A549 (cell line): ENCODE data around the gene CLIC5. TPM values are rescaled to one million over a fixed set of nuclear protein-coding genes. Genes with fewer than 3 reads are reported as not detected.

Source experiments
- ATAC-seq, 2 experiments: fragments of 200-7000 bp in 1 of 2; fragments of >200 bp in 1 of 2; cut with Nextera tagmentation in 1 of 2; cut with Tn5 transposase in 1 of 2; 3 replicates each; pipeline versions ENCODE4 v1.8.0 to v1.9.1; 2018 to 2020; ENCODE audit warnings: mild to moderate bottlenecking in 1 of 2, moderate library complexity in 1 of 2
- CTCF ChIA-PET: fragments of 300-600 bp; sonication (Branson Sonifier 250); formaldehyde crosslinking; extraction: SDS; loops from one replicate; lab custom pipeline; 2021; ENCODE audit warnings: antibody characterized with exemption, inconsistent platforms; lab: Yijun Ruan, JAX
- POLR2A ChIA-PET: fragments of 350-600 bp; formaldehyde crosslinking; extraction: SDS; loops from one replicate; lab custom pipeline; 2021; ENCODE audit warnings: antibody characterized with exemption, inconsistent platforms; lab: Yijun Ruan, JAX
- DNase-seq, 2 experiments: peaks; one replicate each; pipeline versions ENCODE4 v3.0.0 to v3.0.0-alpha.2; 2011 to 2016; ENCODE audit warnings: low read depth in 1 of 2, low spot score in 1 of 2
- FAIRE-seq: peaks from 2 replicates; lab custom pipeline; 2011; peaks lifted over from hg19 to GRCh38; lab: Jason Lieb, UNC
- H3K27ac ChIP-seq, 2 experiments: fragments of >200 bp; sonication (Bioruptor Twin); formaldehyde crosslinking; 3 replicates each; pipeline ENCODE4 v1.5.1; 2016 to 2017
- H3K4me1 ChIP-seq: fragments of >200 bp; sonication (Bioruptor Twin); formaldehyde crosslinking; 3 replicates; pipeline ENCODE4 v1.6.1; 2016
- H3K4me2 ChIP-seq: fragments of >200 bp; sonication (Bioruptor Twin); formaldehyde crosslinking; 3 replicates; pipeline ENCODE4 v1.6.1; 2016
- H3K4me3 ChIP-seq: fragments of >200 bp; sonication (Bioruptor Twin); formaldehyde crosslinking; 3 replicates; pipeline ENCODE4 v1.5.1; 2016
- H3K9me3 ChIP-seq: fragments of >200 bp; sonication (Bioruptor Twin); formaldehyde crosslinking; 3 replicates; pipeline ENCODE4 v1.6.1; 2016
- CBX8 ChIP-seq: fragments of 200-600 bp; sonication (generic); IDR thresholded peaks from 2 replicates; pipeline ENCODE4 v1.6.1; 2016
- CHD4 ChIP-seq: fragments of 200-600 bp; sonication (generic); IDR thresholded peaks from 2 replicates; pipeline ENCODE4 v1.6.1; 2016; ENCODE audit warnings: antibody characterized with exemption, mild to moderate bottlenecking, borderline replicate concordance
- CTCF ChIP-seq: fragments of >200 bp; sonication (Bioruptor Twin); formaldehyde crosslinking; IDR thresholded peaks from 3 replicates; pipeline ENCODE4 v1.5.1; 2016
- EHMT2 ChIP-seq: fragments of 200-600 bp; sonication (generic); IDR thresholded peaks from 2 replicates; pipeline ENCODE4 v1.6.1; 2016; ENCODE audit warnings: antibody characterized with exemption, low read depth, mild to moderate bottlenecking, moderate library complexity
- EP300 ChIP-seq, 2 experiments: fragments of >200 bp; sonication (Bioruptor Twin); formaldehyde crosslinking; IDR thresholded peaks; 2 replicates in 1 of 2; 3 replicates in 1 of 2; pipeline ENCODE4 v1.6.1; 2016 to 2017
- ESRRA ChIP-seq: fragments of 150-350 bp; IDR thresholded peaks from 2 replicates; pipeline ENCODE4 v1.6.1; 2014; ENCODE audit warnings: mild to moderate bottlenecking, low read length, borderline replicate concordance
- FOSL2 ChIP-seq, 2 experiments: fragments of 450-650 bp in 1 of 2; fragments of >200 bp in 1 of 2; sonication (Bioruptor Twin) in 1 of 2; formaldehyde crosslinking; IDR thresholded peaks; 2 replicates each; pipeline versions ENCODE4 v1.5.0 to v1.6.1; 2016 to 2020; ENCODE audit warnings: mild to moderate bottlenecking in 1 of 2, moderate library complexity in 1 of 2
- FOXS1 ChIP-seq: fragments of 250-450 bp; sonication (Bioruptor Pico); IDR thresholded peaks from 2 replicates; pipeline ENCODE4 v1.5.0; 2020; ENCODE audit warnings: mild to moderate bottlenecking, moderate library complexity
- GATA3 ChIP-seq: IDR thresholded peaks from 2 replicates; pipeline ENCODE4 v1.6.1; 2012; ENCODE audit warnings: borderline replicate concordance
- HDAC2 ChIP-seq: fragments of 200-600 bp; sonication (generic); IDR thresholded peaks from 2 replicates; pipeline ENCODE4 v1.6.1; 2016
- HES2 ChIP-seq: fragments of >200 bp; sonication (Bioruptor Twin); formaldehyde crosslinking; IDR thresholded peaks from 2 replicates; pipeline ENCODE4 v1.6.1; 2016
- HEYL ChIP-seq: fragments of 250-450 bp; sonication (Bioruptor Pico); IDR thresholded peaks from 2 replicates; pipeline ENCODE4 v1.8.0; 2021; ENCODE audit warnings: mild to moderate bottlenecking, moderate library complexity
- HOXA7 ChIP-seq: fragments of 250-450 bp; sonication (Bioruptor Pico); IDR thresholded peaks from 2 replicates; pipeline ENCODE4 v1.5.0; 2020; ENCODE audit warnings: mild to moderate bottlenecking, moderate library complexity
- HOXB5 ChIP-seq: fragments of 250-450 bp; sonication (Bioruptor Pico); IDR thresholded peaks from 2 replicates; pipeline ENCODE4 v1.5.0; 2020; ENCODE audit warnings: mild to moderate bottlenecking, moderate library complexity
- JUN ChIP-seq, 2 experiments: fragments of >200 bp; sonication (Bioruptor Twin); formaldehyde crosslinking; IDR thresholded peaks; 2 replicates in 1 of 2; 3 replicates in 1 of 2; pipeline ENCODE4 v1.6.1; 2016 to 2017
- KDM1A ChIP-seq: fragments of 200-600 bp; sonication (generic); IDR thresholded peaks from 2 replicates; pipeline ENCODE4 v1.6.1; 2016; ENCODE audit warnings: low read depth, mild to moderate bottlenecking
- MAX ChIP-seq: IDR thresholded peaks from 2 replicates; pipeline ENCODE4 v1.6.1; 2012
- MYC ChIP-seq: IDR thresholded peaks from 2 replicates; pipeline ENCODE4 v1.6.1; 2012; ENCODE audit warnings: mild to moderate bottlenecking, inconsistent platforms, low read length, improper control_type of control experiment, borderline replicate concordance
- NPAS2 ChIP-seq: fragments of 250-450 bp; sonication (Bioruptor Pico); IDR thresholded peaks from 2 replicates; pipeline ENCODE4 v1.8.0; 2022; ENCODE audit warnings: mild to moderate bottlenecking, moderate library complexity, borderline replicate concordance
- POLR2AphosphoS2 ChIP-seq: conservative IDR thresholded peaks from 2 replicates; pipeline ENCODE4 v1.6.1; 2012; ENCODE audit warnings: low read length, improper control_type of control experiment, inconsistent platforms
- RARB ChIP-seq: fragments of 250-450 bp; sonication (Bioruptor Pico); IDR thresholded peaks from 2 replicates; pipeline ENCODE4 v1.8.0; 2021; ENCODE audit warnings: mild to moderate bottlenecking, moderate library complexity
- RNF2 ChIP-seq: fragments of 200-600 bp; sonication (generic); IDR thresholded peaks from 2 replicates; pipeline ENCODE4 v1.6.1; 2016; ENCODE audit warnings: low read depth, mild to moderate bottlenecking, antibody characterized with exemption, moderate library complexity, borderline replicate concordance
- SMC3 ChIP-seq: fragments of >200 bp; sonication (Bioruptor Twin); formaldehyde crosslinking; IDR thresholded peaks from 3 replicates; pipeline ENCODE4 v1.6.1; 2018; ENCODE audit warnings: inconsistent platforms
- SREBF2 ChIP-seq: fragments of 450-650 bp; IDR thresholded peaks from 2 replicates; pipeline ENCODE4 v1.6.1; 2014; ENCODE audit warnings: mild to moderate bottlenecking, moderate library complexity
- TFCP2L1 ChIP-seq: fragments of 250-450 bp; sonication (Bioruptor Pico); IDR thresholded peaks from 2 replicates; pipeline ENCODE4 v1.5.0; 2021; ENCODE audit warnings: mild to moderate bottlenecking
- ZFP36 ChIP-seq: fragments of 450-650 bp; IDR thresholded peaks from 2 replicates; pipeline ENCODE4 v1.6.1; 2014; ENCODE audit warnings: borderline replicate concordance; ENCODE audit not compliant: partially characterized antibody
- WGBS: methylation state at CpG from one replicate; pipeline ENCODE4 v1.1.6; 2017; ENCODE audit errors: missing lambda C conversion rate; 5-methylcytosine and 5-hydroxymethylcytosine counted together
- polyA plus RNA-seq, 4 experiments: library from polyadenylated mRNA; depleted of rRNA in 3 of 4; stranded (reverse); fragments of >200 nt; fragmentation: RNase III in 1 of 4; extraction: RNeasy Plus Mini Kit Qiagen cat#74134 plus additional on column Dnase treatment in 1 of 4; gene quantifications; 2 replicates in 3 of 4; 3 replicates in 1 of 4; pipeline ENCODE4 v1.2.3, GENCODE V29; 2011 to 2017
- TF ChIP-seq, protein P1 (sequence below): fragments of 150-350 bp; IDR thresholded peaks from 2 replicates; pipeline ENCODE4 v1.6.1; 2014; ENCODE audit warnings: low read depth, mild to moderate bottlenecking, low read length
- TF ChIP-seq, protein P2 (sequence below): fragments of 450-650 bp; IDR thresholded peaks from 2 replicates; pipeline ENCODE4 v1.6.1; 2014; ENCODE audit warnings: antibody characterized with exemption

Gene CLIC5
- polyA plus RNA-seq, 2 of the 4 experiments (the other 2 are of a cell fraction) = not detected

DNA sequence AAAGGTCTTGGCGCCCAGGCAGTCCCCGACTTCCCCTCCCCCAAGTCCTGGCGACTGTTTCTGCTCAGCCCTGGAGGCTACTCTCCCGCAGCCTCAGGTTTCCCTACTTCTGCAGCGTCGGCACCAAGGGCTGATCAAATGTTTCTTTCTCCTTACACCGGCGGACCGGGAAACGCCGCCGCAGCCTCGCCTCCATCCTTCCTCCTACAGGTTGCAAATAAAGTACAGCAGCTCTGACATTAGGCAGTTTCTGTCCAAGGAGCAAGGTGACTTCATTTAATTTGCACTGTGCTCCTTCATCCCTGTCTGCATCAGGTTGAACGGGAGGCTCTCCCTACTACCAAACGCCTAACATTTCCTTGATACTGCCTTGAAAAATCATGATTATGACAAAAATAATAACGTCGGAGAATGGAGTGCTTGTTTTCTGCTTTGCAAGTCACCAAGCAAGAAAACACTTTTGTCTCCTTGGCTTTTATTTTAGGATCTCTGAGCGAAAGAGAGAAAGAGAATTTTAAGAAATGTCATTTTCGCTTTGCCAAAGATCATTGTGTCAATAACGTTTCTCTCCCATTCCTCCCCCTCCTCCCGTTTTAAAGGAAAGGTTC, 1.0 kb downstream of the CLIC5 start:
- TF ChIP-seq EHMT2 = no peak
- TF ChIP-seq SREBF2 = no peak
- no peak for TF ChIP-seq EP300 (IDR thresholded peaks at IDR 0.05)
- TF ChIP-seq, protein P1, sequence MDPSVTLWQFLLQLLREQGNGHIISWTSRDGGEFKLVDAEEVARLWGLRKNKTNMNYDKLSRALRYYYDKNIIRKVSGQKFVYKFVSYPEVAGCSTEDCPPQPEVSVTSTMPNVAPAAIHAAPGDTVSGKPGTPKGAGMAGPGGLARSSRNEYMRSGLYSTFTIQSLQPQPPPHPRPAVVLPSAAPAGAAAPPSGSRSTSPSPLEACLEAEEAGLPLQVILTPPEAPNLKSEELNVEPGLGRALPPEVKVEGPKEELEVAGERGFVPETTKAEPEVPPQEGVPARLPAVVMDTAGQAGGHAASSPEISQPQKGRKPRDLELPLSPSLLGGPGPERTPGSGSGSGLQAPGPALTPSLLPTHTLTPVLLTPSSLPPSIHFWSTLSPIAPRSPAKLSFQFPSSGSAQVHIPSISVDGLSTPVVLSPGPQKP = no peak
- TF ChIP-seq RNF2 = no peak
- no peak for TF ChIP-seq MAX
- no peak for TF ChIP-seq FOXS1 (CRISPR knock-in tag)
- TF ChIP-seq CBX8 = no peak
- no peak for TF ChIP-seq ZFP36
- TF ChIP-seq JUN (IDR thresholded peaks at IDR 0.05) = no peak
- TF ChIP-seq ESRRA = no peak
- TF ChIP-seq MYC = no peak
- TF ChIP-seq, protein P2, sequence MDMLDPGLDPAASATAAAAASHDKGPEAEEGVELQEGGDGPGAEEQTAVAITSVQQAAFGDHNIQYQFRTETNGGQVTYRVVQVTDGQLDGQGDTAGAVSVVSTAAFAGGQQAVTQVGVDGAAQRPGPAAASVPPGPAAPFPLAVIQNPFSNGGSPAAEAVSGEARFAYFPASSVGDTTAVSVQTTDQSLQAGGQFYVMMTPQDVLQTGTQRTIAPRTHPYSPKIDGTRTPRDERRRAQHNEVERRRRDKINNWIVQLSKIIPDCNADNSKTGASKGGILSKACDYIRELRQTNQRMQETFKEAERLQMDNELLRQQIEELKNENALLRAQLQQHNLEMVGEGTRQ = no peak
- TF ChIP-seq CHD4 = no peak
- TF ChIP-seq HOXA7 (CRISPR knock-in tag) = no peak
- no peak for TF ChIP-seq FOSL2 (IDR thresholded peaks at IDR 0.05)
- no peak for TF ChIP-seq FOSL2 (CRISPR knock-in tag; IDR thresholded peaks at IDR 0.05)
- no peak for TF ChIP-seq HEYL
- TF ChIP-seq, all 56 proteins: peak for 0
- ChIA-PET CTCF (no interaction called here), POLR2A (no interaction called here)
- 0 out of 3 replicates have a peak, but pooled peaks cover 5% of the 10 kb centered on the region for H3K4me1 ChIP-seq
- ATAC-seq (no peak; a peak in 1 of 6 replicates), FAIRE-seq (no peak), DNase-seq (no peak)
- WGBS = 48% methylated on average over 19 of the region's 21 CpGs
- no peak overlapping the region for H3K27ac ChIP-seq
- no peaks in the 10 kb centered on the region; the same call in 2 of the 3 replicates for H3K9me3 ChIP-seq
- peak overlapping the region; percentile 39; the same call in 2 of the 3 replicates for H3K4me3 ChIP-seq
- H3K4me2 ChIP-seq = peak overlapping the region; percentile 94

DNA sequence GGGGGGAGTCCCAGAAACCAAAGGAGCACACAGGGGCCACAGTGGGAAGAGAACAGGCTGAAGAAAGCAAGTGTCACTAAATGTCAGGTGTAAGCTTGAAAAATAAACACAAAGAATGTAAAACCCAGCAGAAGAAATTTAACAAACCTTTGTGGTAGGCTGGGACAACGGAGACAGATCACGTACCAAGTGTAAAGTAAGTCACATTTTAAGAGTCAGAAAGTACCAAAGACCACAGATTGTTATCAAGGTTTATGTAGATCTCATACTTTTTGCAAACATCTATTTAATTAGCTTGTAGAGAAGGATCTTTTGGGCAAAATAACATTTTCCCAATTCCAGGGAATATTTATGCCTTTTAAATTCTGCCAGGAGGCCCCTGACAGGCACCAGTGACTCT, 1.6 kb downstream of the CLIC5 start:
- Histone ChIP-seq H3K4me3 (no peak overlapping the region), H3K4me2 (no peak overlapping the region), H3K27ac (no peak overlapping the region), H3K4me1 (0 out of 3 replicates have a peak, but pooled peaks cover 5% of the 10 kb centered on the region), H3K9me3 (no peaks in the 10 kb centered on the region; the same call in 2 of the 3 replicates)
- no peak for FAIRE-seq
- 87% methylated on average over 2 of the region's 2 CpGs for WGBS
- no peak for ATAC-seq
- ChIA-PET POLR2A (no interaction called here), CTCF (no interaction called here)
- no peak for TF ChIP-seq TFCP2L1 (CRISPR knock-in tag)
- no peak for TF ChIP-seq CHD4
- TF ChIP-seq GATA3 = no peak
- no peak for TF ChIP-seq HES2
- no peak for DNase-seq

DNA sequence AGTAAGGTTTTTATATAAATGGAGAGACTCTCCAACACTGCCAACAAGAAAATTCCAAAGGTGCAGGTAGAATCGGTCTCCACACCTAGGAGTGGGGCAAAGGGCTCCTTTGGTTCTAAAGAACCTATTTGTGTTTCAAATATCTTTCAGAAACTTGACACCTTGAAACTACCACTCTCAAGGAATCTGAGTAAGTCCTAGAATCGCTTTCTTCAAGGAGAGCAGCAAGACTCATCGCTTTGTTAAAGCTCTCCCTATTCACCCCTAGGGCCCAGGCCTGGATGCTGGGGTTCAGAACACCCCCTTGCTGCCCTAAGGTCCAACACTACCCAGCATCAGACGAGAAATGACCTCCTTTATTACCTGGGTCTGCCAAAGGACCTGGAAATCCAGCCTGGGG, 2.0 kb downstream of the CLIC5 start:
- no peak overlapping the region for H3K4me2 ChIP-seq
- H3K27ac ChIP-seq = no peak overlapping the region
- no peak overlapping the region for H3K4me3 ChIP-seq
- POLR2A ChIA-PET = no interaction called here
- FAIRE-seq (no peak), ATAC-seq (no peak), DNase-seq (no peak)
- H3K4me1 ChIP-seq = 0 out of 3 replicates have a peak, but pooled peaks cover 5% of the 10 kb centered on the region
- H3K9me3 ChIP-seq = no peaks in the 10 kb centered on the region; the same call in 2 of the 3 replicates
- WGBS = 25% methylated on average over 2 of the region's 4 CpGs
- TF ChIP-seq POLR2AphosphoS2 (no peak), CTCF (no peak), HOXA7 (CRISPR knock-in tag) (no peak), SMC3 (no peak), EP300 (IDR thresholded peaks at IDR 0.05) (no peak), GATA3 (no peak), RARB (CRISPR knock-in tag) (no peak), NPAS2 (no peak), HOXB5 (CRISPR knock-in tag) (no peak), KDM1A (no peak), CHD4 (no peak), HES2 (no peak), HDAC2 (no peak), ZFP36 (no peak)
- TF ChIP-seq, protein P2 = no peak
- TF ChIP-seq, all 56 proteins: peak for 0
- CTCF ChIA-PET = no interaction called here
